CD4-positive, alpha-beta T cell treated with Interleukin-15 for 1 hour (primary cell): ENCODE results near the gene PHF2.

Experiments
- DNase-seq: peaks from one replicate; pipeline ENCODE4 v3.0.0-alpha.2; 2020

The PHF2 gene

GRCh38 chr9:93655621-93656425 lies 79.4 kb downstream of the PHF2 start:
- DNase-seq = peak; percentile 10

GRCh38 chr9:93656426-93657239 lies 80.2 kb downstream of the PHF2 start:
- DNase-seq = peak; percentile 15

GRCh38 chr9:93657331-93658111 lies 81.1 kb downstream of the PHF2 start:
- DNase-seq = peak; percentile 6

- peak; percentile 15 for DNase-seq
These were observed 82.0 kb downstream of the PHF2 start for GRCh38 chr9:93658184-93658925.

GRCh38 chr9:93659044-93659836 lies 82.9 kb downstream of the PHF2 start:
- DNase-seq = peak; percentile 5

GRCh38 chr9:93659837-93660177 lies 83.4 kb downstream of the PHF2 start:
- peak; percentile 2 for DNase-seq

GRCh38 chr9:93660352-93661046 lies 84.1 kb downstream of the PHF2 start:
- DNase-seq = peak; percentile 15

GRCh38 chr9:93661591-93661990 lies 85.2 kb downstream of the PHF2 start:
- no peak for DNase-seq

- DNase-seq = peak; percentile 6
These were observed 85.7 kb downstream of the PHF2 start for GRCh38 chr9:93662016-93662638.

GRCh38 chr9:93662952-93663572 lies 86.7 kb downstream of the PHF2 start:
- DNase-seq = peak; percentile 10

- DNase-seq = peak; percentile 15
These were observed 87.6 kb downstream of the PHF2 start for GRCh38 chr9:93663877-93664548.

GRCh38 chr9:93664549-93665120 lies 88.3 kb downstream of the PHF2 start:
- peak; percentile 6 for DNase-seq

- peak; percentile 12 for DNase-seq
These were observed 88.8 kb downstream of the PHF2 start for GRCh38 chr9:93665128-93665636.

GRCh38 chr9:93665637-93666438 lies 89.5 kb downstream of the PHF2 start:
- DNase-seq = peak; percentile 13

GRCh38 chr9:93666439-93666784 lies 90.0 kb downstream of the PHF2 start:
- DNase-seq = peak; percentile 5

- DNase-seq = peak; percentile 7
These were observed 90.6 kb downstream of the PHF2 start for GRCh38 chr9:93667006-93667405.

GRCh38 chr9:93667627-93668026 lies 91.2 kb downstream of the PHF2 start:
- peak; percentile 12 for DNase-seq

GRCh38 chr9:93668261-93668871 lies 92.0 kb downstream of the PHF2 start:
- peak; percentile 15 for DNase-seq
